Hepatocyte (in vitro differentiated cells): ENCODE measurements around the gene NUDT14.

Experiments used
- EZH2 ChIP-seq: fragments of 200-600 bp; sonication (generic); IDR thresholded peaks from 2 replicates; pipeline ENCODE4 v1.6.1; 2016; ENCODE audit warnings: antibody characterized with exemption, mild to moderate bottlenecking, borderline replicate concordance
- EZH2phosphoT487 ChIP-seq: fragments of 200-600 bp; sonication (generic); IDR thresholded peaks from one replicate; pipeline ENCODE4 v1.6.1; 2018; ENCODE audit warnings: antibody characterized with exemption, mild to moderate bottlenecking, low read depth, moderate library complexity; ENCODE audit not compliant: unreplicated experiment, severe bottlenecking
- TF ChIP-seq, protein P1 (sequence below): fragments of 200-600 bp; sonication (generic); IDR thresholded peaks from 2 replicates; pipeline ENCODE4 v1.5.1; 2016; ENCODE audit warnings: antibody characterized with exemption, mild to moderate bottlenecking; ENCODE audit not compliant: poor library complexity

- TF ChIP-seq, protein P1, sequence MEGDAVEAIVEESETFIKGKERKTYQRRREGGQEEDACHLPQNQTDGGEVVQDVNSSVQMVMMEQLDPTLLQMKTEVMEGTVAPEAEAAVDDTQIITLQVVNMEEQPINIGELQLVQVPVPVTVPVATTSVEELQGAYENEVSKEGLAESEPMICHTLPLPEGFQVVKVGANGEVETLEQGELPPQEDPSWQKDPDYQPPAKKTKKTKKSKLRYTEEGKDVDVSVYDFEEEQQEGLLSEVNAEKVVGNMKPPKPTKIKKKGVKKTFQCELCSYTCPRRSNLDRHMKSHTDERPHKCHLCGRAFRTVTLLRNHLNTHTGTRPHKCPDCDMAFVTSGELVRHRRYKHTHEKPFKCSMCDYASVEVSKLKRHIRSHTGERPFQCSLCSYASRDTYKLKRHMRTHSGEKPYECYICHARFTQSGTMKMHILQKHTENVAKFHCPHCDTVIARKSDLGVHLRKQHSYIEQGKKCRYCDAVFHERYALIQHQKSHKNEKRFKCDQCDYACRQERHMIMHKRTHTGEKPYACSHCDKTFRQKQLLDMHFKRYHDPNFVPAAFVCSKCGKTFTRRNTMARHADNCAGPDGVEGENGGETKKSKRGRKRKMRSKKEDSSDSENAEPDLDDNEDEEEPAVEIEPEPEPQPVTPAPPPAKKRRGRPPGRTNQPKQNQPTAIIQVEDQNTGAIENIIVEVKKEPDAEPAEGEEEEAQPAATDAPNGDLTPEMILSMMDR = no peak
- TF ChIP-seq EZH2 = no peak
- no peak for TF ChIP-seq EZH2phosphoT487
These were observed 25.3 kb downstream of the NUDT14 start for GRCh38 chr14:105155681-105156413.
